ENCODE data around the gene PPP3R2. TPM values are rescaled to one million over a fixed set of nuclear protein-coding genes. Genes with fewer than 3 reads are reported as not detected.

Gene PPP3R2
- total and polyA plus RNA-seq, 3 experiments from 2014 or later = not detected

DNA sequence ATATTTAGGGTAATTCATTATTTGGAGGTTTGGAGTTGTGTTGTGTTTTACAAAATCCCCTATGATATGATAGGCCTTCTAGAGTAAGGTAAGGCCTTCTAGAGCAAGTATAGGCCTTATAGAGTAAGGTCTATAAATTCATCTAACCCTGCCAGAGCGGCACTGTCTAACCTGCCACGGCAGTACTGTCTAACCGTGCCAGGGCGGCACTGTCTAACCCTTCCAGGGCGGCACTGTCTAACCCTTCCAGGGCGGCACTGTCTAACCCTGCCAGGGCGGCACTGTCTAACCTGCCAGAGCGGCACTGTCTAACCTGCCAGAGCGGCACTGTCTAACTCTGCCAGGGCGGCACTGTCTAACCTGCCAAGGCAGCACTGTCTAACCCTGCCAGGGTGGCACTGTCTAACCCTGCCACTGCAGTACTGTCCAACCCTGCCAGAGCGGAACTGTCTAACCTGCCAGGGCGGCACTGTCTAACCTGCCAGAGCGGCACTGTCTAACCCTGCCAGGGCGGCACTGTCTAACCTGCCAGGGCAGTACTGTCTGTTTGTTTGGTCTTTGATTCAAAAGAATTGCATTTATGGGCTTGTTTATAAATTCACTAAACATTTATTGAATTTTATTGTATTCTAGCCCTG, 51.6 kb downstream of the PPP3R2 start:
- H3K27me3 ChIP-seq (ENCODE audit: insufficient read depth, low read length, poor library complexity, severe bottlenecking) = no peaks in the 10 kb centered on the region
- Mint-ChIP-seq H3K9me3 (no peaks in the 10 kb centered on the region), H3K4me3 (no peak overlapping the region), H3K27ac (no peak overlapping the region), H3K27me3 (no peaks in the 10 kb centered on the region), H3K4me1 (peaks cover 0 to 4% (median 0%) of the 10 kb centered on the region in 3 donors), H3K36me3 (peaks cover 19 to 56% (median 26%) of the 10 kb centered on the region in 3 donors)
- DNase-seq = no peak
- no peaks in the 10 kb centered on the region for H3K9me3 ChIP-seq (ENCODE audit: low read length)
- no peak overlapping the region for H3K27ac ChIP-seq (ENCODE audit: low read depth, low read length)
- no peaks in the 10 kb centered on the region for H3K4me1 ChIP-seq (ENCODE audit: insufficient read depth, low read length)
- H3K36me3 ChIP-seq (ENCODE audit: insufficient read depth, low read length) = peaks cover 40% of the 10 kb centered on the region
- CTCF ChIA-PET = no interaction called here
- no peak overlapping the region for H3K4me3 ChIP-seq (ENCODE audit: low read length)
- POLR2A ChIA-PET = no interaction called here

Other genes starting within 250 kb of the PPP3R2 start
- gene BAAT, start 210.0 kb downstream of the PPP3R2 start, total RNA-seq = not detected
- gene BAAT, start 210.0 kb downstream of the PPP3R2 start, polyA plus RNA-seq = 0.12 TPM
- 10 to 100 TPM; 16.2 to 16.4 TPM for gene MRPL50, start 196.4 kb downstream of the PPP3R2 start, total RNA-seq
- 13.0 TPM for gene MRPL50, start 196.4 kb downstream of the PPP3R2 start, polyA plus RNA-seq
- gene ZNF189, start 196.1 kb downstream of the PPP3R2 start, total RNA-seq = 1 to 10 TPM; 9.7 to 9.9 TPM
- 2.9 TPM for gene ZNF189, start 196.1 kb downstream of the PPP3R2 start, polyA plus RNA-seq
- not detected for gene ALDOB, start 159.2 kb downstream of the PPP3R2 start, total RNA-seq
- not detected for gene ALDOB, start 159.2 kb downstream of the PPP3R2 start, polyA plus RNA-seq
- gene RNF20, start 61.1 kb downstream of the PPP3R2 start, total RNA-seq = 10 to 100 TPM; 46.8 to 53.5 TPM
- gene RNF20, start 61.1 kb downstream of the PPP3R2 start, polyA plus RNA-seq = 42.5 TPM
- not detected for gene GRIN3A, start 143.7 kb upstream of the PPP3R2 start, total RNA-seq
- 0.03 TPM for gene GRIN3A, start 143.7 kb upstream of the PPP3R2 start, polyA plus RNA-seq

Measured in CD8-positive, alpha-beta memory T cell (primary cell).